SH-SY5Y (cell line): ENCODE data around the gene TENT4B.

Source experiments
- GATA2 ChIP-seq: IDR thresholded peaks from 2 replicates; pipeline ENCODE4 v1.6.1; 2011; ENCODE audit warnings: mild to moderate bottlenecking, low read depth, low read length
- GATA3 ChIP-seq: IDR thresholded peaks from 2 replicates; pipeline ENCODE4 v1.6.1; 2011; ENCODE audit warnings: low read depth, mild to moderate bottlenecking, low read length, moderate library complexity

DNA sequence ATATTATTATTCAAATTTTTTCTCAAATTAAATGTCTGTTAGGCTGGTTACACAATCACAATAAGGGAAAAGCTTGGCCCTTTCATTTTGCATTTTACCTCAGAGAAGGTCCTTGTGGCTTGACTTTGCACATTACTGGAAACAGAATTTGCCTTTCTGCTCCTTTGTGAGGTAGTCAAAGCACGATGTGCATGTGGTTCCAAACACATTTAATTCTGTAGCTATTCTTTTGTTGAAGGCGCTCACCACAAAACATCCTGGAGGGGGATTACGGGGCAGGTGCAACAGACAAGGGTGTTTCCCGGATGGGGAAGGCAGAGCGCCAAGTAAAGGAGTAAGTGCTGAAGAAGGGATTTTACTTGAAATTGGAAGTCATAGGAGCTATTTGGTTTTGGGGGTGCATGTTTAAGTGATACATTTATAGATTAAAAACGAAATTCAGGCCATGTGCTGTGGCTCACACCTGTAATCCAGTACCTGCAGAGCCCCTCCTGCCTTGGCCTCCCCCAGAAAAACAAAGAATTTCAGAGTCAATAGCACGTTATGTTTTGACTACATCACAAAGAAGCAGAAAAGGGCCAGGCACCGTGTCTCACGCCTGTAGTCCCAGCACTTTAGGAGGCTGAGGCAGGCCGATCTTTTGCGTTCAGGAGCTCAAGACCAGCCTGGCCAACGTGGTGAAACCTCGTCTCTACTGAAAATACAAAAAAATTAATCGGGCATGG, 31.2 kb upstream of the TENT4B start:
- TF ChIP-seq GATA3 (no peak), GATA2 (no peak)
